ENCODE data around the gene PLXNA4. TPM values are rescaled to one million over a fixed set of nuclear protein-coding genes. Genes with fewer than 3 reads are reported as not detected.

Gene PLXNA4
- total and polyA plus RNA-seq, 8 donors: 0.19 to 1.6 (median 0.47) TPM

GRCh38 chr7:132214452-132214851 lies 361.8 kb downstream of the PLXNA4 start:
- Histone ChIP-seq H3K36me3 (no peaks in the 10 kb centered on the region), H3K27ac (no peak overlapping the region), H3K4me3 (no peak overlapping the region), H3K9me3 (no peaks in the 10 kb centered on the region), H3K4me1 (no peaks in the 10 kb centered on the region), H3K27me3 (no peaks in the 10 kb centered on the region)
- WGBS, 2 donors: 64 to 75% methylated on average over 6 of the region's 6 CpGs
- intact Hi-C loops (cut with DNase I): no loop called here
- no peak for FAIRE-seq
- no peak for ATAC-seq
- DNase-seq: no peak
- no peak for TF ChIP-seq CTCF (IDR thresholded peaks at IDR 0.05)

- no peaks in the 10 kb centered on the region for H3K36me3 ChIP-seq
- DNase-seq (no peak), FAIRE-seq (no peak), ATAC-seq (no peak)
- WGBS, 2 donors: 80 to 81% methylated on average over 5 of the region's 5 CpGs
- H3K4me3 ChIP-seq: no peak overlapping the region
- H3K27me3 ChIP-seq: no peaks in the 10 kb centered on the region
- no peaks in the 10 kb centered on the region for H3K9me3 ChIP-seq
- TF ChIP-seq CTCF (IDR thresholded peaks at IDR 0.05): no peak
- intact Hi-C loops (cut with DNase I): no loop called here
- H3K27ac ChIP-seq: no peak overlapping the region
- H3K4me1 ChIP-seq: no peaks in the 10 kb centered on the region
Observed at GRCh38 chr7:132213583-132213982, 362.7 kb downstream of the PLXNA4 start.

GRCh38 chr7:132211971-132212370 lies 364.3 kb downstream of the PLXNA4 start:
- 93 to 96% methylated on average over 4 of the region's 4 CpGs for WGBS, 2 donors
- intact Hi-C loops (cut with DNase I): no loop called here
- no peak for TF ChIP-seq CTCF (IDR thresholded peaks at IDR 0.05)
- DNase-seq (no peak), FAIRE-seq (no peak), ATAC-seq (no peak)
- no peaks in the 10 kb centered on the region for H3K9me3 ChIP-seq
- no peaks in the 10 kb centered on the region for H3K36me3 ChIP-seq
- no peaks in the 10 kb centered on the region for H3K4me1 ChIP-seq
- no peaks in the 10 kb centered on the region for H3K27me3 ChIP-seq
- H3K27ac ChIP-seq: no peak overlapping the region
- no peak overlapping the region for H3K4me3 ChIP-seq

- Histone ChIP-seq H3K36me3 (no peaks in the 10 kb centered on the region), H3K9me3 (no peaks in the 10 kb centered on the region), H3K4me3 (no peak overlapping the region), H3K27ac (no peak overlapping the region), H3K4me1 (no peaks in the 10 kb centered on the region), H3K27me3 (no peaks in the 10 kb centered on the region)
- ATAC-seq: no peak
- TF ChIP-seq CTCF (IDR thresholded peaks at IDR 0.05): no peak
- FAIRE-seq: no peak
- intact Hi-C loops (cut with DNase I): no loop called here
- DNase-seq: no peak
- 93 to 97% methylated on average over 14 of the region's 14 CpGs for WGBS, 2 donors
Observed at GRCh38 chr7:132210821-132211220, 365.4 kb downstream of the PLXNA4 start.

- ATAC-seq (no peak), FAIRE-seq (no peak), DNase-seq (no peak)
- Histone ChIP-seq H3K36me3 (no peaks in the 10 kb centered on the region), H3K4me1 (no peaks in the 10 kb centered on the region), H3K27me3 (no peaks in the 10 kb centered on the region), H3K9me3 (no peaks in the 10 kb centered on the region), H3K4me3 (no peak overlapping the region), H3K27ac (no peak overlapping the region)
- 91 to 97% methylated on average over 2 of the region's 2 CpGs for WGBS, 2 donors
- intact Hi-C loops (cut with DNase I): no loop called here
- no peak for TF ChIP-seq CTCF (IDR thresholded peaks at IDR 0.05)
Observed at GRCh38 chr7:132207782-132208181, 368.5 kb downstream of the PLXNA4 start.

All from pancreas (tissue), 10 donors.